ENCODE data around the gene USP17L19. TPM values are rescaled to one million over a fixed set of nuclear protein-coding genes. Genes with fewer than 3 reads are reported as not detected.
"Not testable (repeated sequence)": the region's sequence is repeated elsewhere in the genome, so short reads cannot be mapped to it uniquely, and the experiment has no call there.

Gene USP17L19
- not detected for polyA plus RNA-seq (2012; ENCODE audit: insufficient read length, low read depth)

- TF ChIP-seq REST (IDR thresholded peaks at IDR 0.05; ENCODE audit: insufficient read depth in 1 of 2, low read depth in 2 of 2, low read length in 2 of 2); TAF1 (IDR thresholded peaks at IDR 0.05; ENCODE audit: borderline replicate concordance, insufficient read depth, low read length); POLR2AphosphoS5 (IDR thresholded peaks at IDR 0.05; ENCODE audit: low read depth, low read length): not testable (repeated sequence)
Measured at GRCh38 chr4:9253078-9253477, at the start of gene USP17L19. TSS of gene USP17L19 (plus strand) at chr4:9253378. CDS start at chr4:9253378, 0 bp downstream.

- not testable (repeated sequence) for TF ChIP-seq REST (IDR thresholded peaks at IDR 0.05; ENCODE audit: insufficient read depth in 1 of 2, low read depth in 2 of 2, low read length in 2 of 2); FOXP2 (optimal IDR thresholded peaks at IDR 0.05; ENCODE audit: borderline replicate concordance, extremely low read depth, extremely low read length, insufficient read depth); SIN3A (IDR thresholded peaks at IDR 0.05; ENCODE audit: borderline replicate concordance, insufficient read depth, low read length)
Measured at GRCh38 chr4:9210357-9210756, 42.8 kb upstream of the USP17L19 start, which contains the start of gene USP17L10. TSS of gene USP17L10 (plus strand) at chr4:9210657. CDS start at chr4:9210657, 0 bp downstream.

GRCh38 chr4:9215105-9215504, 38.1 kb upstream of the USP17L19 start, which contains the start of gene USP17L11:
TSS of gene USP17L11 (plus strand) at chr4:9215405. CDS start at chr4:9215405, 0 bp downstream.
- not testable (repeated sequence) for TF ChIP-seq REST (IDR thresholded peaks at IDR 0.05; ENCODE audit: insufficient read depth in 1 of 2, low read depth in 2 of 2, low read length in 2 of 2); TAF1 (IDR thresholded peaks at IDR 0.05; ENCODE audit: borderline replicate concordance, insufficient read depth, low read length); SIN3A (IDR thresholded peaks at IDR 0.05; ENCODE audit: borderline replicate concordance, insufficient read depth, low read length)

GRCh38 chr4:9219852-9220251, 33.3 kb upstream of the USP17L19 start, which contains the start of gene USP17L12:
TSS of gene USP17L12 (plus strand) at chr4:9220152. CDS start at chr4:9220152, 0 bp downstream.
- not testable (repeated sequence) for TF ChIP-seq TAF1 (IDR thresholded peaks at IDR 0.05; ENCODE audit: borderline replicate concordance, insufficient read depth, low read length); SIN3A (IDR thresholded peaks at IDR 0.05; ENCODE audit: borderline replicate concordance, insufficient read depth, low read length); POLR2AphosphoS5 (IDR thresholded peaks at IDR 0.05; ENCODE audit: low read depth, low read length)

GRCh38 chr4:9224596-9224995, 28.6 kb upstream of the USP17L19 start, which contains the start of gene USP17L13:
TSS of gene USP17L13 (plus strand) at chr4:9224896. CDS start at chr4:9224896, 0 bp downstream.
- not testable (repeated sequence) for TF ChIP-seq SIN3A (IDR thresholded peaks at IDR 0.05; ENCODE audit: borderline replicate concordance, insufficient read depth, low read length); TAF1 (IDR thresholded peaks at IDR 0.05; ENCODE audit: borderline replicate concordance, insufficient read depth, low read length); FOXP2 (optimal IDR thresholded peaks at IDR 0.05; ENCODE audit: borderline replicate concordance, extremely low read depth, extremely low read length, insufficient read depth)

- TF ChIP-seq REST (IDR thresholded peaks at IDR 0.05; ENCODE audit: insufficient read depth in 1 of 2, low read depth in 2 of 2, low read length in 2 of 2); POLR2AphosphoS5 (IDR thresholded peaks at IDR 0.05; ENCODE audit: low read depth, low read length); FOXP2 (optimal IDR thresholded peaks at IDR 0.05; ENCODE audit: borderline replicate concordance, extremely low read depth, extremely low read length, insufficient read depth): not testable (repeated sequence)
Measured at GRCh38 chr4:9234085-9234484, 19.1 kb upstream of the USP17L19 start, which contains the start of gene USP17L15. TSS of gene USP17L15 (plus strand) at chr4:9234385. CDS start at chr4:9234385, 0 bp downstream.

All from PFSK-1 (cell line).